Colonic mucosa (tissue), 4 donors: ENCODE data around the gene KATNBL1. TPM values are rescaled to one million over a fixed set of nuclear protein-coding genes. Genes with fewer than 3 reads are reported as not detected.

Experiments
- DNase-seq: peaks from one replicate; pipeline ENCODE4 v3.0.0-alpha.2; 2020
- H3K27ac ChIP-seq: fragments of 200-600 bp; one replicate; pipeline ENCODE4 v1.8.0; 2021
- H3K27me3 ChIP-seq: fragments of 200-600 bp; one replicate; pipeline ENCODE4 v1.8.0; 2021
- H3K36me3 ChIP-seq: fragments of 200-600 bp; one replicate; pipeline ENCODE4 v1.8.0; 2021
- H3K4me1 ChIP-seq: fragments of 200-600 bp; one replicate; pipeline ENCODE4 v1.8.0; 2021; ENCODE audit warnings: mild to moderate bottlenecking
- H3K4me3 ChIP-seq: fragments of 200-600 bp; one replicate; pipeline ENCODE4 v1.8.0; 2021
- H3K9ac ChIP-seq, 2 donors: one replicate each; pipeline ENCODE4 v1.7.0; 2013; ENCODE audit warnings: control low read depth in 2 of 2, low read depth in 2 of 2, low read length in 2 of 2
- H3K9me3 ChIP-seq: fragments of 200-600 bp; one replicate; pipeline ENCODE4 v1.8.0; 2021
- CTCF ChIP-seq: fragments of 200-600 bp; IDR thresholded peaks from one replicate; pipeline ENCODE4 v1.8.0; 2022; ENCODE audit warnings: antibody characterized with exemption, mild to moderate bottlenecking
- intact Hi-C: fragments of 100-400 bp; cut with DNase I; formaldehyde crosslinking; loops from one replicate; pipeline ENCODE4 v1.14.1; 2022
- total RNA-seq, 2 donors: library from RNA; stranded (reverse); fragmentation: NEBNext Ultra II Directional in 1 of 2; extraction: Animal tissue kit (Norgen Biotek cat#: 25700) in 1 of 2; gene quantifications; one replicate each; pipeline ENCODE4 v1.2.1, GENCODE V29; 2021
- donor health status: healthy.
- donor health status: DM: no; HTN: no; CAD: no.
- donor health status: DM: no; HTN: no; CAD: no.

The KATNBL1 gene
- total RNA-seq, 2 donors from 2014 or later, result 37.2 to 43.0 TPM

GRCh38 chr15:34160735-34161134 is 49.2 kb downstream of the KATNBL1 start:
- no peak overlapping the region for H3K9ac ChIP-seq
- no peak for DNase-seq
- no peaks in the 10 kb centered on the region for H3K36me3 ChIP-seq
- H3K9me3 ChIP-seq, result no peaks in the 10 kb centered on the region
- H3K4me1 ChIP-seq, result no peaks in the 10 kb centered on the region
- TF ChIP-seq CTCF, result no peak
- intact Hi-C loops, result no loop called here
- no peak overlapping the region for H3K27ac ChIP-seq
- H3K27me3 ChIP-seq, result no peaks in the 10 kb centered on the region
- no peak overlapping the region for H3K4me3 ChIP-seq

GRCh38 chr15:34158355-34158754 is 51.5 kb downstream of the KATNBL1 start:
- Histone ChIP-seq H3K4me3 (no peak overlapping the region), H3K27ac (no peak overlapping the region), H3K27me3 (no peaks in the 10 kb centered on the region), H3K4me1 (no peaks in the 10 kb centered on the region), H3K9me3 (no peaks in the 10 kb centered on the region), H3K36me3 (no peaks in the 10 kb centered on the region), H3K9ac (no peak overlapping the region)
- no peak for TF ChIP-seq CTCF
- intact Hi-C loops, result no loop called here
- no peak for DNase-seq

- Histone ChIP-seq H3K9ac (no peak overlapping the region), H3K4me1 (no peaks in the 10 kb centered on the region), H3K27me3 (no peaks in the 10 kb centered on the region), H3K9me3 (no peaks in the 10 kb centered on the region), H3K27ac (no peak overlapping the region), H3K36me3 (no peaks in the 10 kb centered on the region), H3K4me3 (no peak overlapping the region)
- intact Hi-C loops, result no loop called here
- no peak for TF ChIP-seq CTCF
- DNase-seq, result no peak
Observed at GRCh38 chr15:34155859-34156258, 54.0 kb downstream of the KATNBL1 start.

GRCh38 chr15:34154725-34155204 is 55.1 kb downstream of the KATNBL1 start:
- no peak for TF ChIP-seq CTCF

GRCh38 chr15:34147371-34148140 is 62.3 kb downstream of the KATNBL1 start:
- no peak for TF ChIP-seq CTCF
- no peak overlapping the region for H3K9ac ChIP-seq
- intact Hi-C loops, result no loop called here
- no peak for DNase-seq
- H3K27ac ChIP-seq, result no peak overlapping the region
- no peak overlapping the region for H3K4me3 ChIP-seq
- no peaks in the 10 kb centered on the region for H3K4me1 ChIP-seq
- no peaks in the 10 kb centered on the region for H3K9me3 ChIP-seq
- no peaks in the 10 kb centered on the region for H3K27me3 ChIP-seq
- peaks cover 6% of the 10 kb centered on the region for H3K36me3 ChIP-seq

More at GRCh38 chr15:34154725-34155204, 55.1 kb downstream of the KATNBL1 start:
- DNase-seq, result no peak
- H3K4me3 ChIP-seq, result no peak overlapping the region
- H3K9me3 ChIP-seq, result no peaks in the 10 kb centered on the region
- H3K9ac ChIP-seq, result no peak overlapping the region
- no peaks in the 10 kb centered on the region for H3K36me3 ChIP-seq
- H3K4me1 ChIP-seq, result no peaks in the 10 kb centered on the region
- no peak overlapping the region for H3K27ac ChIP-seq
- no peaks in the 10 kb centered on the region for H3K27me3 ChIP-seq
- intact Hi-C loops, result no loop called here
